ENCODE data around the gene CNTLN. TPM values are rescaled to one million over a fixed set of nuclear protein-coding genes. Genes with fewer than 3 reads are reported as not detected.
A peak's percentile ranks its signal among the peaks of the same experiment; 100 is the strongest.

Gene CNTLN
- total and polyA plus RNA-seq, 9 of the 15 experiments (the other 6 are each of a cell fraction or from before 2014, with no cell fraction given): 0.08 TPM; not detected in 8

DNA sequence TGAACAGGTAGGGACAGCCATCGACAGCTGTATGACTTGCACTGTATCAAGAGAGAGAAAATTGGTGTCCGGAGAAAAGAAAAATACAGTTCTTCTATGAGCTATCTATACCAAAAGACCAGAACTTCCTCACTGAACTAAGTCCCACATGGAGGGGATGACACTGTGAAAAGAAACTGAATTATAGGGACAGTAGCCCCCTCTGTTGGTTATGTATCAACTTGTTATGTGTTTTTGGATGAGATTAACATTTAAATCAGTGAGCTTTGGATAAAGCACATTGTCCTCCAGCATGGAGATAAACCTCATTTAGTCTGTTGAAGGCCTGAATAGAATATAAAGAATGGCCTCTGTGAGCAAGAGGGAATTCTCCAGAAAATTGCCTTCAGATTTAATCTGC lies 267.5 kb downstream of the CNTLN start:
- H3K9ac ChIP-seq (ENCODE audit: insufficient read depth in 1 of 2, low read depth in 2 of 2, low read length in 2 of 2): no peak overlapping the region
- H3K9me3 ChIP-seq (replicated peaks; ENCODE audit: control insufficient read depth, insufficient read depth, low read depth, low read length): no peaks in the 10 kb centered on the region
- WGBS (ENCODE audit: insufficient coverage, low coverage, missing lambda C conversion rate): 0% methylated on average over 1 of the region's 2 CpGs
- BruUV-seq (replicated peaks): no TSS peak
- ATAC-seq (no peak), FAIRE-seq (no peak), DNase-seq (ENCODE audit: extremely low read depth in 1 of 4, low spot score in 3 of 4) (no peak)
- H4K20me1 ChIP-seq (replicated peaks; ENCODE audit: control insufficient read depth, insufficient read depth, low read length): no peaks in the 10 kb centered on the region
- H3K27me3 ChIP-seq (ENCODE audit: control insufficient read depth in 2 of 2, insufficient read depth in 2 of 2, low read length in 2 of 2): no peaks in the 10 kb centered on the region
- intact Hi-C loops (cut with micrococcal nuclease): no loop called here
- no peak overlapping the region for H3K27ac ChIP-seq (ENCODE audit: extremely low read depth, low read depth, low read length)
- no peak overlapping the region for H3K4me3 ChIP-seq
- peak in 1 of 2 experiments; percentile 35; a peak in 1 of 4 replicates for TF ChIP-seq RAD21 (CRISPR knock-in tag; conservative IDR thresholded peaks at IDR 0.05 in 1 of 2, IDR thresholded peaks at IDR 0.05 in 1 of 2)
- TF ChIP-seq, protein P1, sequence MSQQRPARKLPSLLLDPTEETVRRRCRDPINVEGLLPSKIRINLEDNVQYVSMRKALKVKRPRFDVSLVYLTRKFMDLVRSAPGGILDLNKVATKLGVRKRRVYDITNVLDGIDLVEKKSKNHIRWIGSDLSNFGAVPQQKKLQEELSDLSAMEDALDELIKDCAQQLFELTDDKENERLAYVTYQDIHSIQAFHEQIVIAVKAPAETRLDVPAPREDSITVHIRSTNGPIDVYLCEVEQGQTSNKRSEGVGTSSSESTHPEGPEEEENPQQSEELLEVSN (IDR thresholded peaks at IDR 0.05; ENCODE audit: borderline replicate concordance in 1 of 2, extremely low read depth in 1 of 2, insufficient read depth in 1 of 2, insufficient read length in 1 of 2, low read depth in 1 of 2, low read length in 1 of 2, poor library complexity in 1 of 2, severe bottlenecking in 1 of 2): no peak
- no peaks in the 10 kb centered on the region for H3K9me1 ChIP-seq (ENCODE audit: control insufficient read depth, insufficient read depth, low read length)
- H3K79me2 ChIP-seq (ENCODE audit: control insufficient read depth, insufficient read depth, low read length): no peaks in the 10 kb centered on the region
- no peak overlapping the region for H2AFZ ChIP-seq (ENCODE audit: low read depth, low read length)
- in situ Hi-C loops (cut with MboI): no loop called here
- no peak overlapping the region for H3K4me2 ChIP-seq (ENCODE audit: insufficient read depth, low read length)
- ChIA-PET POLR2A (no interaction called here), CTCF (ENCODE audit: low intra/inter-chr PET ratio) (no interaction called here)
- no peaks in the 10 kb centered on the region for H3K36me3 ChIP-seq (ENCODE audit: control insufficient read depth, insufficient read depth, low read length)
- H3K4me1 ChIP-seq (replicated peaks in 1 of 2; ENCODE audit: control insufficient read depth in 2 of 2, insufficient read depth in 2 of 2, low read length in 2 of 2): no peaks in the 10 kb centered on the region

DNA sequence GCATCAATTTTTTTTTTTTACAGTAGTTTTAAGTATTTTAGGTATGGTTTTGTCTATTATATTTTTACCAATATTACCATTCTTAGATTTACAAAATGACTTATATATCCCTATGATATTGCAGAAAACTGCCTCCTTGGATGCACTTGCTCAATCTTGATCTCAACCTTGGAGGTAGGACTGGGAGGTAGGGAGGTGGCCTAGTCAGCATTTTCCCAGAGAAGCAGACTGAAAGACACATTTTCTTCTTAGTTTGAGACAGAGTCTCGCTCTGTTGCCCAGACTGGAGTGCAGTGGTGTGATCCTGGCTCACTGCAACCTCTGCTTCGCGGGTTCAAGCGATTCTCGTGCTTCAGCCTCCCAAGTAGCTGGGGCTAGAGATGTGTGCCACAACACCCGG lies 268.7 kb downstream of the CNTLN start:
- BruUV-seq (replicated peaks): no TSS peak
- no peak overlapping the region for H3K4me3 ChIP-seq
- H3K4me2 ChIP-seq (ENCODE audit: insufficient read depth, low read length): no peak overlapping the region
- no peak overlapping the region for H3K27ac ChIP-seq (ENCODE audit: extremely low read depth, low read depth, low read length)
- H4K20me1 ChIP-seq (replicated peaks; ENCODE audit: control insufficient read depth, insufficient read depth, low read length): no peaks in the 10 kb centered on the region
- H2AFZ ChIP-seq (ENCODE audit: low read depth, low read length): no peak overlapping the region
- FAIRE-seq (no peak), ATAC-seq (no peak), DNase-seq (ENCODE audit: extremely low read depth in 1 of 4, low spot score in 3 of 4) (no peak)
- no peaks in the 10 kb centered on the region for H3K27me3 ChIP-seq (ENCODE audit: control insufficient read depth in 2 of 2, insufficient read depth in 2 of 2, low read length in 2 of 2)
- in situ Hi-C loops (cut with MboI): no loop called here
- WGBS (ENCODE audit: insufficient coverage, low coverage, missing lambda C conversion rate): 0% methylated on average over 6 of the region's 6 CpGs
- H3K9me1 ChIP-seq (ENCODE audit: control insufficient read depth, insufficient read depth, low read length): no peaks in the 10 kb centered on the region
- ChIA-PET POLR2A (no interaction called here), CTCF (ENCODE audit: low intra/inter-chr PET ratio) (no interaction called here)
- intact Hi-C loops (cut with micrococcal nuclease): no loop called here
- TF ChIP-seq POLR2AphosphoS2 (IDR thresholded peaks at IDR 0.05; ENCODE audit: low read length) (no peak), MAFG (tag; conservative IDR thresholded peaks at IDR 0.05) (no peak), ZNF764 (CRISPR knock-in tag; IDR thresholded peaks at IDR 0.05; ENCODE audit: low read depth) (no peak), ZNF695 (CRISPR knock-in tag; IDR thresholded peaks at IDR 0.05) (no peak), TEAD2 (tag; IDR thresholded peaks at IDR 0.05) (no peak), TGIF2 (CRISPR knock-in tag; IDR thresholded peaks at IDR 0.05) (no peak), MTF1 (CRISPR knock-in tag; IDR thresholded peaks at IDR 0.05; ENCODE audit: borderline replicate concordance) (no peak)
- TF ChIP-seq, protein P2, sequence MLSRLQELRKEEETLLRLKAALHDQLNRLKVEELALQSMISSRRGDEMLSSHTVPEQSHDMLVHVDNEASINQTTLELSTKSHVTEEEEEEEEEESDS (CRISPR knock-in tag; IDR thresholded peaks at IDR 0.05): no peak
- TF ChIP-seq, protein P3, sequence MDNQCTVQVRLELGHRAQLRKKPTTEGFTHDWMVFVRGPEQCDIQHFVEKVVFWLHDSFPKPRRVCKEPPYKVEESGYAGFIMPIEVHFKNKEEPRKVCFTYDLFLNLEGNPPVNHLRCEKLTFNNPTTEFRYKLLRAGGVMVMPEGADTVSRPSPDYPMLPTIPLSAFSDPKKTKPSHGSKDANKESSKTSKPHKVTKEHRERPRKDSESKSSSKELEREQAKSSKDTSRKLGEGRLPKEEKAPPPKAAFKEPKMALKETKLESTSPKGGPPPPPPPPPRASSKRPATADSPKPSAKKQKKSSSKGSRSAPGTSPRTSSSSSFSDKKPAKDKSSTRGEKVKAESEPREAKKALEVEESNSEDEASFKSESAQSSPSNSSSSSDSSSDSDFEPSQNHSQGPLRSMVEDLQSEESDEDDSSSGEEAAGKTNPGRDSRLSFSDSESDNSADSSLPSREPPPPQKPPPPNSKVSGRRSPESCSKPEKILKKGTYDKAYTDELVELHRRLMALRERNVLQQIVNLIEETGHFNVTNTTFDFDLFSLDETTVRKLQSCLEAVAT (IDR thresholded peaks at IDR 0.05): no peak
- no peaks in the 10 kb centered on the region for H3K36me3 ChIP-seq (ENCODE audit: control insufficient read depth, insufficient read depth, low read length)
- no peaks in the 10 kb centered on the region for H3K9me3 ChIP-seq (replicated peaks; ENCODE audit: control insufficient read depth, insufficient read depth, low read depth, low read length)
- H3K9ac ChIP-seq (ENCODE audit: insufficient read depth in 1 of 2, low read depth in 2 of 2, low read length in 2 of 2): no peak overlapping the region
- no peaks in the 10 kb centered on the region for H3K79me2 ChIP-seq (ENCODE audit: control insufficient read depth, insufficient read depth, low read length)
- H3K4me1 ChIP-seq (replicated peaks in 1 of 2; ENCODE audit: control insufficient read depth in 2 of 2, insufficient read depth in 2 of 2, low read length in 2 of 2): no peaks in the 10 kb centered on the region
